Keratinocyte (primary cell): ENCODE results near the gene CFAP20DC.

ENCODE experiments used
- EZH2 ChIP-seq: IDR thresholded peaks from one replicate; pipeline ENCODE4 v1.6.1; 2012; ENCODE audit warnings: inconsistent platforms, mild to moderate bottlenecking, low read length, moderate library complexity
- TF ChIP-seq, protein P1 (sequence below), 3 experiments: IDR thresholded peaks in 1 of 3; conservative IDR thresholded peaks in 1 of 3; optimal IDR thresholded peaks in 1 of 3; 2 replicates in 2 of 3; 3 replicates in 1 of 3; pipeline versions ENCODE3 to v1.5.1; 2011; ENCODE audit warnings: low read length in 3 of 3, mild to moderate bottlenecking in 3 of 3, moderate library complexity in 2 of 3, control low read depth in 1 of 3, inconsistent platforms in 1 of 3; ENCODE audit not compliant: insufficient read depth in 2 of 3; ENCODE audit errors: extremely low read depth in 1 of 3

DNA sequence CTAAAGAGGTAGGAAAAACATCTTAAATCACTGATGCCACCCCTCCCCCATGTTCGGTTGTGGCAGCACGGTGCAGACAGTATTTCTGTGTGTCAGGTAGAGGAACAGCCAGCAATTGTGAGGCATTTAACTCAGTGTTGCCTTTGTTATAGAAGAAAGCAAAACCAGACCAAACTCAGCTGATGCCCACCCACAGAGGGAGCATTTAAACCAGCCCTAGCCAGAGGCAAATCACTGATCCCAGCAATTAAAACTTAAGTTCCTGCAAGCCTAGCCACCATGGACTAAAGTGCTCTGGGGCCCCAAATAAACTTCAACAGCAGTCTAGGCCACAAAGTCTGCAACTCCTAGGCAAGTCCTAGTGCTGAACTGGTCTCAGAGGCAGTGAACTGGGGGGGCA, 94.5 kb downstream of the CFAP20DC start:
- TF ChIP-seq, protein P1, sequence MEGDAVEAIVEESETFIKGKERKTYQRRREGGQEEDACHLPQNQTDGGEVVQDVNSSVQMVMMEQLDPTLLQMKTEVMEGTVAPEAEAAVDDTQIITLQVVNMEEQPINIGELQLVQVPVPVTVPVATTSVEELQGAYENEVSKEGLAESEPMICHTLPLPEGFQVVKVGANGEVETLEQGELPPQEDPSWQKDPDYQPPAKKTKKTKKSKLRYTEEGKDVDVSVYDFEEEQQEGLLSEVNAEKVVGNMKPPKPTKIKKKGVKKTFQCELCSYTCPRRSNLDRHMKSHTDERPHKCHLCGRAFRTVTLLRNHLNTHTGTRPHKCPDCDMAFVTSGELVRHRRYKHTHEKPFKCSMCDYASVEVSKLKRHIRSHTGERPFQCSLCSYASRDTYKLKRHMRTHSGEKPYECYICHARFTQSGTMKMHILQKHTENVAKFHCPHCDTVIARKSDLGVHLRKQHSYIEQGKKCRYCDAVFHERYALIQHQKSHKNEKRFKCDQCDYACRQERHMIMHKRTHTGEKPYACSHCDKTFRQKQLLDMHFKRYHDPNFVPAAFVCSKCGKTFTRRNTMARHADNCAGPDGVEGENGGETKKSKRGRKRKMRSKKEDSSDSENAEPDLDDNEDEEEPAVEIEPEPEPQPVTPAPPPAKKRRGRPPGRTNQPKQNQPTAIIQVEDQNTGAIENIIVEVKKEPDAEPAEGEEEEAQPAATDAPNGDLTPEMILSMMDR (optimal IDR thresholded peaks at IDR 0.05 in 1 of 3, IDR thresholded peaks at IDR 0.05 in 1 of 3, conservative IDR thresholded peaks at IDR 0.05 in 1 of 3; ENCODE audit: extremely low read depth in 1 of 3, insufficient read depth in 2 of 3, low read length in 3 of 3): no peak
- no peak for TF ChIP-seq EZH2
